ENCODE measurements around the gene MYL12A. TPM values are rescaled to one million over a fixed set of nuclear protein-coding genes. Genes with fewer than 3 reads are reported as not detected.

Gene MYL12A
- total RNA-seq, 1 experiment from 2014 or later: 314 TPM

- Histone ChIP-seq H2AFZ (ENCODE audit: low read depth, low read length, poor library complexity, severe bottlenecking) (no peak overlapping the region), H3K36me3 (ENCODE audit: control insufficient read depth in 1 of 2, insufficient read depth in 2 of 2, low read length in 2 of 2) (no peaks in the 10 kb centered on the region), H3K4me1 (ENCODE audit: control insufficient read depth in 1 of 2, insufficient read depth in 2 of 2, low read length in 2 of 2) (no peaks in the 10 kb centered on the region), H4K20me1 (ENCODE audit: insufficient read depth) (no peaks in the 10 kb centered on the region), H3K4me2 (ENCODE audit: low read length) (no peak overlapping the region), H3K27ac (ENCODE audit: low read depth, low read length) (no peak overlapping the region), H3K9me2 (ENCODE audit: insufficient read depth) (no peaks in the 10 kb centered on the region), H3K79me2 (ENCODE audit: insufficient read depth, low read length) (no peaks in the 10 kb centered on the region), H3K27me3 (ENCODE audit: insufficient read depth, low read length) (no peaks in the 10 kb centered on the region), H3K9me3 (ENCODE audit: control insufficient read depth in 1 of 2, insufficient read depth in 1 of 2, low read depth in 1 of 2, low read length in 2 of 2) (no peaks in the 10 kb centered on the region), H3K4me3 (replicated peaks in 1 of 2; ENCODE audit: low read depth in 1 of 2, low read length in 2 of 2) (no peak overlapping the region), H3K9ac (ENCODE audit: low read length) (no peak overlapping the region)
- BruUV-seq (replicated peaks): no TSS peak
- RAD21 ChIA-PET (ENCODE audit: low non-redundant PET in 1 of 2, low total read pairs in 2 of 2, uncharacterized antibody in 2 of 2, unreplicated experiment in 2 of 2): no interaction called here
- no peak for ATAC-seq
- TF ChIP-seq SIN3A (IDR thresholded peaks at IDR 0.05; ENCODE audit: low read depth): no peak
- TF ChIP-seq POLR2A (IDR thresholded peaks at IDR 0.05; ENCODE audit: borderline replicate concordance, extremely low read depth, insufficient read depth, insufficient read length): no peak
- TF ChIP-seq SP1 (IDR thresholded peaks at IDR 0.05; ENCODE audit: low read depth): no peak
- TF ChIP-seq YY1 (IDR thresholded peaks at IDR 0.05; ENCODE audit: extremely low read depth, insufficient replicate concordance, low read depth, low read length): no peak
- no peak for TF ChIP-seq ATF3 (IDR thresholded peaks at IDR 0.05)
- TF ChIP-seq, protein P1, sequence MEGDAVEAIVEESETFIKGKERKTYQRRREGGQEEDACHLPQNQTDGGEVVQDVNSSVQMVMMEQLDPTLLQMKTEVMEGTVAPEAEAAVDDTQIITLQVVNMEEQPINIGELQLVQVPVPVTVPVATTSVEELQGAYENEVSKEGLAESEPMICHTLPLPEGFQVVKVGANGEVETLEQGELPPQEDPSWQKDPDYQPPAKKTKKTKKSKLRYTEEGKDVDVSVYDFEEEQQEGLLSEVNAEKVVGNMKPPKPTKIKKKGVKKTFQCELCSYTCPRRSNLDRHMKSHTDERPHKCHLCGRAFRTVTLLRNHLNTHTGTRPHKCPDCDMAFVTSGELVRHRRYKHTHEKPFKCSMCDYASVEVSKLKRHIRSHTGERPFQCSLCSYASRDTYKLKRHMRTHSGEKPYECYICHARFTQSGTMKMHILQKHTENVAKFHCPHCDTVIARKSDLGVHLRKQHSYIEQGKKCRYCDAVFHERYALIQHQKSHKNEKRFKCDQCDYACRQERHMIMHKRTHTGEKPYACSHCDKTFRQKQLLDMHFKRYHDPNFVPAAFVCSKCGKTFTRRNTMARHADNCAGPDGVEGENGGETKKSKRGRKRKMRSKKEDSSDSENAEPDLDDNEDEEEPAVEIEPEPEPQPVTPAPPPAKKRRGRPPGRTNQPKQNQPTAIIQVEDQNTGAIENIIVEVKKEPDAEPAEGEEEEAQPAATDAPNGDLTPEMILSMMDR (IDR thresholded peaks at IDR 0.05 in 2 of 3, conservative IDR thresholded peaks at IDR 0.05 in 1 of 3; ENCODE audit: borderline replicate concordance in 1 of 3, insufficient read depth in 1 of 3, low read depth in 2 of 3, low read length in 2 of 3): no peak
- no peak for TF ChIP-seq EZH2 (IDR thresholded peaks at IDR 0.05)
- no peak for TF ChIP-seq TCF7L2 (IDR thresholded peaks at IDR 0.05; ENCODE audit: borderline replicate concordance, extremely low read depth, insufficient read depth, insufficient read length)
- TF ChIP-seq JUND (IDR thresholded peaks at IDR 0.05): no peak
- no peak for TF ChIP-seq MAX (IDR thresholded peaks at IDR 0.05)
- POLR2A ChIA-PET: no interaction called here
- CTCF ChIA-PET: no interaction called here
- intact Hi-C loops (cut with micrococcal nuclease): no loop called here
- DNase-seq (ENCODE audit: low read depth, low spot score): no peak
Measured at GRCh38 chr18:3223356-3223755, 24.2 kb upstream of the MYL12A start.

Data from HCT116 (cell line).